H1 (cell line): ENCODE measurements around the gene ACSL6. TPM values are rescaled to one million over a fixed set of nuclear protein-coding genes. Genes with fewer than 3 reads are reported as not detected.
A peak's percentile ranks its signal among the peaks of the same experiment; 100 is the strongest.

Experiments
- CTCF ChIA-PET: fragments of 300-600 bp; sonication (Branson Sonifier 250); formaldehyde crosslinking; loops from one replicate; lab custom pipeline; 2021; ENCODE audit not compliant: partially characterized antibody; lab: Charles Lee
- POLR2A ChIA-PET: fragments of 300-600 bp; sonication (Branson Sonifier 250); formaldehyde crosslinking; loops from one replicate; lab custom pipeline; 2021; ENCODE audit warnings: inconsistent platforms; ENCODE audit not compliant: partially characterized antibody; lab: Charles Lee
- DNase-seq, 2 experiments: peaks; one replicate each; pipeline versions ENCODE4 v3.0.0 to v3.0.0-alpha.2; 2010 to 2022; ENCODE audit warnings: low spot score in 2 of 2, low read depth in 1 of 2, mixed read lengths in 1 of 2
- FAIRE-seq: peaks from 2 replicates; lab custom pipeline; 2011; peaks lifted over from hg19 to GRCh38; lab: Jason Lieb, UNC
- H2AFZ ChIP-seq: 2 replicates; pipeline ENCODE4 v1.8.1; 2012; ENCODE audit warnings: low read length, inconsistent platforms
- H2AK5ac ChIP-seq: 2 replicates; pipeline ENCODE4 v1.6.1; 2013; ENCODE audit warnings: low read depth, low read length
- H2BK120ac ChIP-seq: replicated peaks from 2 replicates; pipeline ENCODE3; 2013; ENCODE audit warnings: low read depth, low read length, inconsistent platforms
- H2BK12ac ChIP-seq: 2 replicates; pipeline ENCODE4 v1.6.1; 2013; ENCODE audit warnings: low read depth, low read length
- H2BK15ac ChIP-seq: 2 replicates; pipeline ENCODE4 v1.6.1; 2013; ENCODE audit warnings: low read length
- H2BK20ac ChIP-seq: 2 replicates; pipeline ENCODE4 v1.6.1; 2013; ENCODE audit warnings: low read length
- H2BK5ac ChIP-seq: 2 replicates; pipeline ENCODE4 v1.6.1; 2013; ENCODE audit warnings: low read depth, low read length
- H3K14ac ChIP-seq: 2 replicates; pipeline ENCODE4 v1.6.1; 2013; ENCODE audit warnings: inconsistent platforms; ENCODE audit not compliant: insufficient read length
- H3K18ac ChIP-seq: 2 replicates; pipeline ENCODE4 v1.6.1; 2013; ENCODE audit warnings: low read length; ENCODE audit errors: extremely low read depth
- H3K23ac ChIP-seq: 2 replicates; pipeline ENCODE4 v1.6.1; 2013; ENCODE audit warnings: inconsistent platforms; ENCODE audit not compliant: insufficient read length
- H3K23me2 ChIP-seq: 2 replicates; pipeline ENCODE4 v1.6.1; 2013; ENCODE audit warnings: low read depth, low read length
- H3K27ac ChIP-seq: 2 replicates; pipeline ENCODE4 v1.6.1; 2011; ENCODE audit warnings: low read depth, low read length, inconsistent platforms
- H3K27me3 ChIP-seq, 4 experiments: replicated peaks in 1 of 4; 1 replicate in 1 of 4; 2 replicates in 3 of 4; pipeline versions ENCODE4 v1.6.1 to v1.8.1; 2011 to 2013; ENCODE audit warnings: low read length in 3 of 4, mild to moderate bottlenecking in 3 of 4, inconsistent platforms in 2 of 4, mixed read lengths in 2 of 4, moderate library complexity in 1 of 4; ENCODE audit not compliant: control insufficient read depth in 3 of 4, insufficient read depth in 3 of 4; ENCODE audit errors: extremely low read depth in 1 of 4
- H3K36me3 ChIP-seq, 4 experiments: 2 replicates each; pipeline versions ENCODE4 v1.6.1 to v1.8.1; 2011 to 2013; ENCODE audit warnings: mild to moderate bottlenecking in 4 of 4, low read length in 3 of 4, moderate library complexity in 2 of 4, control low read depth in 1 of 4, inconsistent platforms in 1 of 4; ENCODE audit not compliant: insufficient read depth in 4 of 4, control insufficient read depth in 2 of 4
- H3K4ac ChIP-seq: replicated peaks from 2 replicates; pipeline ENCODE3; 2013; ENCODE audit warnings: low read length, low read depth, mixed read lengths, inconsistent platforms; ENCODE audit not compliant: insufficient read length
- H3K4me1 ChIP-seq, 4 experiments: replicated peaks in 1 of 4; 1 replicate in 1 of 4; 2 replicates in 3 of 4; pipeline versions ENCODE4 v1.6.1 to v1.8.1; 2011 to 2013; ENCODE audit warnings: low read length in 3 of 4, inconsistent platforms in 2 of 4, mixed read lengths in 1 of 4; ENCODE audit not compliant: insufficient read depth in 4 of 4, control insufficient read depth in 3 of 4
- H3K4me2 ChIP-seq, 2 experiments: 2 replicates each; pipeline versions ENCODE4 v1.6.1 to v1.8.1; 2011 to 2013; ENCODE audit warnings: low read depth in 2 of 2, low read length in 2 of 2, control low read depth in 1 of 2, inconsistent platforms in 1 of 2, mild to moderate bottlenecking in 1 of 2; ENCODE audit not compliant: insufficient read depth in 1 of 2
- H3K4me3 ChIP-seq, 4 experiments: fragments of 200-600, 300-600 bp in 1 of 4; sonication (generic), shearing (Covaris generic), sonication (Bioruptor Twin) in 1 of 4; 2 replicates each; pipeline versions ENCODE4 v1.5.1 to v1.8.1; 2011 to 2016; ENCODE audit warnings: low read length in 4 of 4, low read depth in 3 of 4, control low read depth in 2 of 4, inconsistent platforms in 2 of 4, mild to moderate bottlenecking in 2 of 4, mixed read lengths in 1 of 4, moderate library complexity in 1 of 4; ENCODE audit not compliant: insufficient read depth in 2 of 4; ENCODE audit errors: extremely low read depth in 1 of 4
- H3K56ac ChIP-seq: replicated peaks from 2 replicates; pipeline ENCODE3; 2013; ENCODE audit warnings: low read depth, mild to moderate bottlenecking, mixed read lengths, low read length, inconsistent platforms; ENCODE audit not compliant: insufficient read length
- H3K79me1 ChIP-seq: 2 replicates; pipeline ENCODE4 v1.6.1; 2013; ENCODE audit warnings: low read depth, low read length, control low read depth
- H3K79me2 ChIP-seq, 2 experiments: 2 replicates each; pipeline versions ENCODE4 v1.6.1 to v1.8.1; 2012 to 2013; ENCODE audit warnings: low read length in 2 of 2, mild to moderate bottlenecking in 2 of 2, inconsistent platforms in 1 of 2; ENCODE audit not compliant: insufficient read depth in 2 of 2, control insufficient read depth in 1 of 2
- H3K9ac ChIP-seq, 4 experiments: replicated peaks in 1 of 4; 1 replicate in 1 of 4; 2 replicates in 3 of 4; pipeline versions ENCODE4 v1.6.1 to v1.8.1; 2011 to 2013; ENCODE audit warnings: low read depth in 3 of 4, low read length in 3 of 4, control low read depth in 2 of 4, mild to moderate bottlenecking in 2 of 4, moderate library complexity in 2 of 4, inconsistent platforms in 1 of 4; ENCODE audit errors: extremely low read depth in 1 of 4
- H3K9me3 ChIP-seq, 2 experiments: 2 replicates each; pipeline versions ENCODE4 v1.6.1 to v1.8.1; 2012 to 2013; ENCODE audit warnings: mild to moderate bottlenecking in 2 of 2, moderate library complexity in 2 of 2, control low read depth in 1 of 2, inconsistent platforms in 1 of 2, low read depth in 1 of 2, low read length in 1 of 2, mixed read lengths in 1 of 2; ENCODE audit not compliant: insufficient read depth in 2 of 2
- H4K20me1 ChIP-seq, 2 experiments: replicated peaks in 1 of 2; 2 replicates each; pipeline versions ENCODE3 to v1.8.1; 2011 to 2013; ENCODE audit warnings: inconsistent platforms in 2 of 2, low read length in 2 of 2, mild to moderate bottlenecking in 1 of 2; ENCODE audit not compliant: insufficient read depth in 2 of 2, control insufficient read depth in 1 of 2
- H4K5ac ChIP-seq: 2 replicates; pipeline ENCODE4 v1.6.1; 2013; ENCODE audit warnings: low read length, low read depth, mixed read lengths, inconsistent platforms; ENCODE audit not compliant: insufficient read length
- H4K8ac ChIP-seq: 2 replicates; pipeline ENCODE4 v1.8.0; 2013; ENCODE audit warnings: mild to moderate bottlenecking, moderate library complexity, low read length, inconsistent platforms; ENCODE audit not compliant: insufficient read depth; ENCODE audit errors: extremely low read depth
- H4K91ac ChIP-seq: replicated peaks from 2 replicates; pipeline ENCODE3; 2013; ENCODE audit warnings: low read length, mixed read lengths, inconsistent platforms; ENCODE audit not compliant: insufficient read length
- JUN ChIP-seq: IDR thresholded peaks from 2 replicates; pipeline ENCODE4 v1.6.1; 2011; ENCODE audit warnings: low read depth, mild to moderate bottlenecking, improper control_type of control experiment, low read length
- NANOG ChIP-seq: IDR thresholded peaks from 2 replicates; pipeline ENCODE4 v1.6.1; 2011; ENCODE audit warnings: low read length, low read depth, mild to moderate bottlenecking, inconsistent platforms; ENCODE audit not compliant: insufficient read depth, poor library complexity, severe bottlenecking
- RXRA ChIP-seq: IDR thresholded peaks from 2 replicates; pipeline ENCODE4 v1.6.1; 2011; ENCODE audit warnings: low read depth, mild to moderate bottlenecking, low read length, moderate library complexity; ENCODE audit not compliant: insufficient read depth
- WGBS, 2 experiments: shearing (Covaris generic) in 1 of 2; methylation state at CpG; one replicate each; pipeline versions ENCODE4 v1.1.6 to v1.1.7; 2013 to 2015; ENCODE audit warnings: low lambda C conversion rate in 2 of 2, mixed read lengths in 2 of 2, inconsistent platforms in 1 of 2, low coverage in 1 of 2, missing lambda C conversion rate in 1 of 2; ENCODE audit not compliant: insufficient replicate concordance in 2 of 2, insufficient coverage in 1 of 2, insufficient read length in 1 of 2; ENCODE audit errors: extremely low coverage in 1 of 2, missing lambda C conversion rate in 1 of 2; 5-methylcytosine and 5-hydroxymethylcytosine counted together
- polyA plus RNA-seq, 7 experiments: library from polyadenylated mRNA; depleted of rRNA in 3 of 7; stranded (reverse) in 5 of 7; unstranded in 2 of 7; fragments of >200 nt in 5 of 7; fragments of 200-250 nt in 2 of 7; gene quantifications; 1 replicate in 5 of 7; 2 replicates in 1 of 7; 4 replicates in 1 of 7; pipeline versions ENCODE4 v1.2.1 to v1.2.3, GENCODE V29; 2011 to 2013; ENCODE audit warnings: missing spikeins in 2 of 7, mixed read lengths in 2 of 7
- total RNA-seq: library from RNA; stranded (reverse); fragmentation: NEBNext Ultra II Directional; extraction: Animal tissue kit (Norgen Biotek cat#: 25700); gene quantifications from 2 replicates; pipeline ENCODE4 v1.2.1, GENCODE V29; 2021

ACSL6 gene
- total and polyA plus RNA-seq, 2 of the 8 experiments (the other 6 are each of a cell fraction or from before 2014, with no cell fraction given) = 2.3 to 2.4 TPM

DNA sequence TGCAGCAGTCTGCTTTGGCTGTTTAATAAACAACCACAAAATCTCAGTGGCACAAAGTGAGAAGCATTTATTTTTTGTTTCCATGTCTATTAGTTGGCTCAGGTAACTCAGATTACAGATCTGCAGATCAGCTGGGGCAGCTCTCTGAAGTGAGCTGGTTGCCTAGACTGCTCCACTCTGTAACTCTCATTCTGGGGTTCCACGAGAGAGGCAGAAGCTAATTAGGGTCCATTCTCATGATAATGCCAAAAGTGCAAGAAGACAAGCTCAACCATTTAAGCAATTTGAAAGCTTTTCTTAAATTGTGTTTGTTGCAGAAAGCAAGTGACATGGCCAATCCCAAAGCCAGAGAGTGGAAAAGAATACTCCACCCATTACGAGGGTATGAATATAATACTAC lies 79.2 kb downstream of the ACSL6 start:
- 0 out of 4 replicates have a peak overlapping the region, but pooled peaks of 1 of the 2 experiments have one; percentile 16 for H3K4me2 ChIP-seq
- H4K20me1 ChIP-seq = no peaks in the 10 kb centered on the region
- no peak overlapping the region for H2BK120ac ChIP-seq
- no peak overlapping the region for H4K8ac ChIP-seq
- H3K4me1 ChIP-seq = no peaks in the 10 kb centered on the region; a peak in 1 of 7 replicates
- H4K5ac ChIP-seq = no peak overlapping the region
- H3K4me3 ChIP-seq = no peak overlapping the region
- TF ChIP-seq JUN = no peak
- peak; percentile 50 for TF ChIP-seq NANOG
- TF ChIP-seq RXRA = no peak
- no peak overlapping the region for H2BK20ac ChIP-seq
- H3K27me3 ChIP-seq = no peaks in the 10 kb centered on the region
- H3K4ac ChIP-seq = no peak overlapping the region
- H3K9me3 ChIP-seq = peaks cover 3 to 8% of the 10 kb centered on the region in 2 experiments; a peak in 2 of 4 replicates
- no peak overlapping the region for H2BK5ac ChIP-seq
- FAIRE-seq (peak; percentile 36), DNase-seq (peak in 1 of 2 experiments; percentile 9)
- H3K23ac ChIP-seq = no peak overlapping the region
- no peak overlapping the region for H2AK5ac ChIP-seq
- H3K23me2 ChIP-seq = peaks cover 3% of the 10 kb centered on the region; the same call in 1 of the 2 replicates
- H4K91ac ChIP-seq = no peak overlapping the region
- H2BK15ac ChIP-seq = no peak overlapping the region
- H3K14ac ChIP-seq = no peak overlapping the region
- ChIA-PET POLR2A (interaction anchor here (0.7 to 1.0 kb wide), 2 partner anchors 12 to 27 kb away, joined by 3 to 4 read pairs; no protein-coding TSS in a partner anchor), CTCF (interaction anchor here (0.6 to 1.0 kb wide), 2 partner anchors 70 to 104 kb away, joined by 3 read pairs; no protein-coding TSS in a partner anchor)
- H3K18ac ChIP-seq = no peak overlapping the region
- no peaks in the 10 kb centered on the region for H3K79me1 ChIP-seq
- no peaks in the 10 kb centered on the region for H3K79me2 ChIP-seq
- H2AFZ ChIP-seq = no peak overlapping the region
- no peak overlapping the region for H3K9ac ChIP-seq
- no peak overlapping the region for H3K56ac ChIP-seq
- H3K27ac ChIP-seq = no peak overlapping the region
- H3K36me3 ChIP-seq = no peaks in the 10 kb centered on the region
- 40% methylated on average over 2 of the region's 2 CpGs; no CpG with 5 or more reads in 1 of the 2 experiments for WGBS, 2 experiments
- H2BK12ac ChIP-seq = no peak overlapping the region
